ENCODE results near the gene ESYT3. TPM values are rescaled to one million over a fixed set of nuclear protein-coding genes. Genes with fewer than 3 reads are reported as not detected.
"Not testable (repeated sequence)": the region's sequence is repeated elsewhere in the genome, so short reads cannot be mapped to it uniquely, and the experiment has no call there.

Gene ESYT3
- total RNA-seq, 2 donors from 2014 or later = 0.12 to 1.7 TPM

DNA sequence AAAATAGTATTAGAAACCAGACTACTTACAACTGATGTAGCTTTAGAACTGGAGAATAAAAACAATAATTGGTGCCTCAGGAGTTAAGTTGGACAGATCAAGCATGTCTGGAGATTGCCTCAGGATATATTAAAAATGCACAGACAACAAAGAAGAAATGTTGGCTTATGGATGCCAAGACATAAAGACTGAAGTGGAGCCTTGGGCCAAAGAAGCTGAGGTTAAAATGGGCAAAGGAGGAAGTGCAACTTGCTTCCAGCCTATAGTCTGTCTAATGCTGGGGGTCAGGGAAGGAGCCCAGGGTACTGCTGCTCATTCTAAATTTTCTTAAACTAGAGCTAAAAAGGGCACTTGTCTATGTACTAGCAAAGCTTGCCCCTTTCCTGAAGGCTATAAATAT lies 77.5 kb downstream of the ESYT3 start:
- ATAC-seq (no peak), DNase-seq (no peak)
- intact Hi-C loops (cut with DNase I, micrococcal nuclease) = no loop called here

GRCh38 chr3:138513090-138513843 lies 78.9 kb downstream of the ESYT3 start:
- no peak for DNase-seq
- ATAC-seq = no peak
- intact Hi-C loops (cut with DNase I, micrococcal nuclease) = no loop called here

DNA sequence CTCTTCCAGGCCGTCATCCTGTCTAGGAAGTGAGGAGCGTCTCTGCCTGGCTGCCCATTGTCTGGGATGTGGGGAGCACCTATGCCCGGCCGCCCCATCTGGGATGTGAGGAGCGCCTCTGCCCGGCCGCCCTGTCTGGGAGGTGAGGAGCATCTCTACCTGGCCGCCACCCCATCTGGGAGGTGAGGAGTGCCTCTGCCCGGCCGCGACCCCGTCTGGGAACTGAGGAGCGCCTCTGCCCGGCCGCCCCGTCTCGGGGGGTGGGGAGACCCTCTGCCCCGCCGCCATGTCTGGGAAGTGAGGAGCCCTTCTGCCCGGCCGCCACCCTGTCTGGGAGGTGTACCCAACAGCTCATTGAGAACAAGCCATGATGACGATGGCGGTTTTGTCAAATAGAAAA lies 87.0 kb downstream of the ESYT3 start:
- DNase-seq; ATAC-seq; intact Hi-C loops (cut with DNase I, micrococcal nuclease): not testable (repeated sequence)

Other genes starting within 250 kb of the ESYT3 start
- 10 to 100 TPM; 37.5 to 40.7 TPM for gene ARMC8, start 247.3 kb upstream of the ESYT3 start, total RNA-seq
- gene NME9, start 104.8 kb upstream of the ESYT3 start, total RNA-seq = under 1 TPM in 1 of 2 donors, not detected in 1; 0.39 TPM
- gene MRAS, start 86.0 kb upstream of the ESYT3 start, total RNA-seq = 1 to 10 TPM; 3.9 to 6.3 TPM
- 10 to 100 TPM; 35.8 to 36.4 TPM for gene CEP70, start 159.6 kb downstream of the ESYT3 start, total RNA-seq
- 1 to 10 TPM; 4.4 to 5.5 TPM for gene FAIM, start 174.2 kb downstream of the ESYT3 start, total RNA-seq

Measured in left colon (tissue), 2 donors.